SH-SY5Y (cell line): Measurements from ENCODE around the gene TMEM135.

Experiments used
- GATA2 ChIP-seq: IDR thresholded peaks from 2 replicates; pipeline ENCODE4 v1.6.1; 2011; ENCODE audit warnings: mild to moderate bottlenecking, low read depth, low read length
- GATA3 ChIP-seq: IDR thresholded peaks from 2 replicates; pipeline ENCODE4 v1.6.1; 2011; ENCODE audit warnings: low read depth, mild to moderate bottlenecking, low read length, moderate library complexity

TMEM135 gene

DNA sequence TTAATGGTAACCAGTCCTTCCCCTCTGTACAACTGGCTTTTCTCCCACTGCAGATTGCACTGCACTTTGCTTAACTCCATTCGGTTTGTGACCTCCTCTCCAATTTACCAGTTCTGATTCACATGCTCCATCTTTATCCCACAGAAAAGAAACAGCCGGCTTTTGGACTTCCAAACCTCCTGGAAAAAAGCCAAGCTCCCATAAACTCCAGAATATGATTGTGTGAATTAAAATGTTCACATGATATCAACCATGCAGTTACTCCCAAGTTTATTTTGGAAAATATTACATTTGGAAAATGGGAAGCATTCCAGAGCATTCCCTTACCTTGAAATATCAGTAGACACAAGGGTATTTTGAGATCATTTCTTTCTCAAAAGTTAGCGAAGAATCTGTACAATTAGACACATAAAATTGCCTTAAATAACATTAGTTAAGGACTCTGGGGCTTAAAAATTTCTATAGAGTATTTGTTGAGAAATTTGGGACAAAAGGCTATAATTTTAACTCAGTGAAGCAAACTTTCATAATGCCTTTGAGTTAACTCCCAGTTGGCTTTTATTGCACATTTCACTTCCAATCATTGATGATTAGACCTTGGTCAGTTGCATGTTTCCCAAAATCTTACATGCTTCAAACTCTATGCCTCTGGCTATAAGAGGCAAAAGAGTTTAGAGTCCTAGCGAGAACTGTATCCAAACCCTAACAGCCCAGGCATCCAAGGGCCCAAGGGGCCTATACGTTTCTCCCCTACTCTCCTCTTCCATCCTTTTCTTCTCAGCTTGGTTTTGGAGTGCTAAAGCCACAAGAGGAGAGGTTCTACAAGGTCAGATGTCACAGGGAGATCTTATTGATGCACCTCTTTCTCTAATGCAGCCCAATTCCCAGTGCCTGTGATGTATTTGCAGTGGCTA lies 23.6 kb upstream of the TMEM135 start:
- TF ChIP-seq GATA2, result no peak
- TF ChIP-seq GATA3, result no peak

DNA sequence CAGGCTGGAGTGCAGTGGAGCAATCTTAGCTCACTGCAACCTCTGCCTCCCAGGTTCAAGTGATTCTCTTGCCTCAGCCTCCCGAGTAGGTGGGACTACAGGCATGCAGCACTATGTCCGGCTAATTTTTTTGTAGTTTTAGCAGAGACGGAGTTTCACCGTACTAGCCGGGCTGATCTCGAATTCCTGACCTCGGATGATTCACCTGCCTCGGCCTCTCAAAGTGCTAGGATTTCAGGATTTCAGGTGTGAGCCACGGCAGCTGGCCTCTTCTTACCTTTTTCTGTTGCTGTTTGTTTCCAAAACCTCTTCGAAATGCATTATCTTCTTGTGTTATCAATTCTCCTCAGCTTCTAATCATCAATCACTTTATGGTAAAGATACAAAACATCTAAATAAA lies 22.1 kb upstream of the TMEM135 start:
- TF ChIP-seq GATA3 (no peak), GATA2 (no peak)

- TF ChIP-seq GATA2 (no peak), GATA3 (no peak)
Measured at GRCh38 chr11:87019613-87020271, 18.0 kb upstream of the TMEM135 start.

- no peak for TF ChIP-seq GATA2
- TF ChIP-seq GATA3, result no peak
Measured at GRCh38 chr11:87020336-87020735, 17.4 kb upstream of the TMEM135 start.

GRCh38 chr11:87020764-87021365 lies 16.9 kb upstream of the TMEM135 start:
- TF ChIP-seq GATA2, result no peak
- no peak for TF ChIP-seq GATA3

- TF ChIP-seq GATA3, result no peak
- TF ChIP-seq GATA2, result no peak
Measured at GRCh38 chr11:87022254-87022653, 15.5 kb upstream of the TMEM135 start.

DNA sequence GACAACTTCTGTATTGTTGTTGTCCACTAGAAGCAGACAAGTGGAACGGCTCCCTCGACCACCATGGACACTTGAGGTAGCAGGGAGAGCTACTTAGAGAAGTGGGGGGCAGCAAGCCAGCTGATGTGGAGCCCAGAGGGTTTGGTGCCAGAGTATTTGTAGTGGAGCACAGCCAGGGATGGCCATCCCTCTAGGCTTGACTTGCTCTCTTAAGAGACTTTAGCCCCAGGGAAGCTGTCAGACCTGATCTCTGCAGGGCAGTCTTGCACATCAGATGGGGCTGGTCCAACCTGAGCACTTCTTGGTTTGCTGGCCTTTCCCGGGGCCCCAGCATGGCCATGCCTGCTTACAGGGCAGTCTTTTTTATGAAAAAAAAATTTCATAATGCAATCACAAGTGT lies 15.0 kb upstream of the TMEM135 start:
- no peak for TF ChIP-seq GATA3

- no peak for TF ChIP-seq GATA2
- no peak for TF ChIP-seq GATA3
Measured at GRCh38 chr11:87030458-87031054, 7.2 kb upstream of the TMEM135 start.

DNA sequence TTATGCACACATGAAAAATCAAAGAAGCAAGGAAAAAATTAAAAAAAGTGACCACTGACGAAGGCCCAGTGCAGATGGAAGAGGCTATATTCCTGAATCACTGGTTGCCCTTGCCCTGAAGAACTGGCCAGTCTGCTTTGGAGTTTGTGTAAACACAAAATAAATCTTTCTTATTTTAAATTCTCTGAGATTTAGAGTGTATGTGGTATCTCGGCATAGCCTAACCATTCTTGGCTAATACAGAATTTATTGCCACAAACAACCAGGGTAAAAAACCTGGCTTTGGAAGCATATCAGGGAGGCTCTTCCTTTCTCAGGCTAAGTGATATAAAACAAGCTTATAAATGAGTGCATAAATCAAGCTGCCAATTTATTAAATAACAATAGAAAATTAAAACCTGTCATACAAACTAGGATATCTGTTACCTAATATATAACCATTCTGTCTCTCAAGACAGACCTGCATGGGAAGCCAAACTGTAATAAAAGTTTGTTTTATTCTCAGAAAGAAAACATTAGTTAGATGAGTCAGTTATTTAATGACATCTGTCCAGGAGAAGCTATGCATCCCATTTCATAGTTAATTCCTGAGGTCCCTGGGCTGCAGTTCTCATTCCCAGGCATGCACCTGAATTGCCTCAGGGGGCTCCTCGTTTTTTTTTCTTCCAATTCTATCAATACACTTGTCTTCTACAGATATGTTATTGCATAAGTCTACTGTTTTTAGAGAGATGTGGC lies 6.1 kb upstream of the TMEM135 start:
- TF ChIP-seq GATA3, result no peak
- TF ChIP-seq GATA2, result no peak

DNA sequence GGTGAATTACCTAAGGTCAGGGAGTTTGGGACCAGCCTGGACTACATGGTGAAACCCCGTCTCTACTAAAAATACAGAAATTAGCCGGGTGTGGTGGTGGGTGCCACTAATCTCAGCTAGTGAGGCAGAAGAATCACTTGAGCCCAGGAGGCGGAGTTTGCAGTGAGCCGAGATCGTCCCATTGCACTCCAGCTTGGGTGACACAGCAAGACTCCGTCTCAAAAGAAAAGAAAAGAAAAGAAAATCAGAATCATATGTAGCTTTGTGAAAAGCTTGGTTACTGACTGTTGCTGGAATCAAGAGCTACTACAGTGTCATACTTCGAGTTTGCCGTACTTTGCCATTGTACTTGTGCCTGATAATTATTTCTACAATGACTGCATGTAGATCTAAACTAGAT lies 4.2 kb upstream of the TMEM135 start:
- TF ChIP-seq GATA3 (no peak), GATA2 (no peak)

- TF ChIP-seq GATA3 (no peak), GATA2 (no peak)
Measured at GRCh38 chr11:87035976-87036583, 1.7 kb upstream of the TMEM135 start.

GRCh38 chr11:87036756-87037449 lies 831 bp upstream of the TMEM135 start:
- no peak for TF ChIP-seq GATA2
- no peak for TF ChIP-seq GATA3
